ENCODE results near the gene PBX1.

DNA sequence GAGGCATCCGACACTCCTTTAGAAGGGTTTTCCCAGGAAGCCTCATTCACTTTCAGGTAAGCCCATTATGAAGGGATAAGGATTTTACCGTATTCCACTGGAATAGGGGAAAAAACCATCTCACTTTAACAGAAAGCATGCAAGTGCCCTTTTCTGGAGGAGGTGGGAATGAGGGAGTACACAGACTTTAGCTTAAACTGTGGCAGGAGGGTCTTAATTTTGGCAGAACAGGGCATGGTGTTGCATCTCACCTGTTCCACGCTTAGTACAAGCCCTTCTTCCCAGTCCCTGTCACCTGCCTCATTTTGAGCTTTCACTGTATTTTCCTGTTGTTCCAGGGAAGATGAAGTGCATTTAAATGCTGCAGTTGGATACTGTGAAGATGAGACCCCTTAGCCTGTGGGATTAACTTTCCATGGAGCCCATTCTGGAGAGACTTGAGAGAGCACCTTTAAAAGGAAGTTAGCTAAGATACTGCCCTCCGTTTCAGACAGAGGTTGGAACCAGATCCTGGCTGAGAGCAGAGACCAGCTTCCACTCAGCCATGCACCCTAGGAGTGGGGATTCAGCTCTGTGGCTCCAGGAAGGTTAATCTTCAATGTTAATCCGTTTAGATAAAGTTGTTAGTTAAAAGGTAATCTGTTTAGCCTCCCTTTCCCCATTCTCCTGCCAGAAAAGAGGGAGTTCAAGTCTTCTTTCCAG is 42.6 kb downstream of the PBX1 start:
- TF ChIP-seq CTCF (IDR thresholded peaks at IDR 0.05; ENCODE audit: borderline replicate concordance, extremely low read depth, low read length, poor library complexity, severe bottlenecking): no peak
- TF ChIP-seq EZH2 (IDR thresholded peaks at IDR 0.05; ENCODE audit: borderline replicate concordance, low read depth, low read length, severe bottlenecking): no peak

All from DND-41 (cell line).